ENCODE data around the gene CAMK1G. TPM values are rescaled to one million over a fixed set of nuclear protein-coding genes. Genes with fewer than 3 reads are reported as not detected.

The CAMK1G gene
- polyA plus RNA-seq, 1 donor (not counting 4 experiments of a cell fraction or from before 2014, with no cell fraction given), result not detected

- peak overlapping the region; percentile 99 for H3K9ac ChIP-seq (ENCODE audit: control insufficient read depth, extremely low read depth, insufficient read depth, low read length)
- no peaks in the 10 kb centered on the region for H3K36me3 ChIP-seq (ENCODE audit: control insufficient read depth in 2 of 2, extremely low read depth in 1 of 2, insufficient read depth in 2 of 2, low read length in 2 of 2)
- H3K4me3 ChIP-seq (ENCODE audit: control insufficient read depth in 2 of 3, extremely low read depth in 1 of 3, insufficient read depth in 2 of 3, low read depth in 1 of 3, low read length in 3 of 3), result peak overlapping the region in 2 of 3 experiments; percentile 29 to 43
- FAIRE-seq (peak; percentile 90), DNase-seq (ENCODE audit: low read depth, low spot score) (peak; percentile 86)
- no peaks in the 10 kb centered on the region for H3K9me3 ChIP-seq (ENCODE audit: control insufficient read depth, low read depth, low read length)
- no peaks in the 10 kb centered on the region for H3K27me3 ChIP-seq (ENCODE audit: control insufficient read depth, extremely low read depth, insufficient read depth, low read length)
- dilution Hi-C loops (cut with MboI; ENCODE audit: extremely low pct_ligation_motif_present, low sequenced_read_pairs), result no loop called here
- H3K4me2 ChIP-seq (ENCODE audit: control insufficient read depth, extremely low read depth, insufficient read depth, low read depth, low read length), result peak overlapping the region; percentile 99
- no peak overlapping the region for H2AFZ ChIP-seq (ENCODE audit: control insufficient read depth, low read length)
- H3K79me2 ChIP-seq (ENCODE audit: control insufficient read depth, insufficient read depth, low read length), result peaks cover 10% of the 10 kb centered on the region
- TF ChIP-seq CTCF (optimal IDR thresholded peaks at IDR 0.05 in 1 of 3, IDR thresholded peaks at IDR 0.05 in 1 of 3, conservative IDR thresholded peaks at IDR 0.05 in 1 of 3; ENCODE audit: extremely low read depth in 1 of 3, insufficient read depth in 2 of 3, low read length in 3 of 3), result no peak
- TF ChIP-seq EZH2 (IDR thresholded peaks at IDR 0.05; ENCODE audit: low read length), result no peak
- peaks cover 68% of the 10 kb centered on the region for H3K4me1 ChIP-seq (ENCODE audit: control insufficient read depth, extremely low read depth, insufficient read depth, low read length)
- H3K9me1 ChIP-seq (ENCODE audit: control insufficient read depth, extremely low read depth, insufficient read depth, low read length), result no peaks in the 10 kb centered on the region
- peak overlapping the region; percentile 100 for H3K27ac ChIP-seq (ENCODE audit: control insufficient read depth, insufficient read depth, low read length)
- H4K20me1 ChIP-seq (ENCODE audit: control insufficient read depth, extremely low read depth, insufficient read depth, low read length), result no peaks in the 10 kb centered on the region
These were observed 74.4 kb downstream of the CAMK1G start for GRCh38 chr1:209657918-209658317.

- H3K9me1 ChIP-seq (ENCODE audit: control insufficient read depth, extremely low read depth, insufficient read depth, low read length), result no peaks in the 10 kb centered on the region
- FAIRE-seq (peak; percentile 34), DNase-seq (ENCODE audit: low read depth, low spot score) (peak; percentile 50)
- H3K9ac ChIP-seq (ENCODE audit: control insufficient read depth, extremely low read depth, insufficient read depth, low read length), result no peak overlapping the region
- peak overlapping the region; percentile 47 for H3K27ac ChIP-seq (ENCODE audit: control insufficient read depth, insufficient read depth, low read length)
- dilution Hi-C loops (cut with MboI; ENCODE audit: extremely low pct_ligation_motif_present, low sequenced_read_pairs), result no loop called here
- no peaks in the 10 kb centered on the region for H3K36me3 ChIP-seq (ENCODE audit: control insufficient read depth in 2 of 2, extremely low read depth in 1 of 2, insufficient read depth in 2 of 2, low read length in 2 of 2)
- H3K4me3 ChIP-seq (ENCODE audit: control insufficient read depth in 2 of 3, extremely low read depth in 1 of 3, insufficient read depth in 2 of 3, low read depth in 1 of 3, low read length in 3 of 3), result no peak overlapping the region
- TF ChIP-seq CTCF (optimal IDR thresholded peaks at IDR 0.05 in 1 of 3, IDR thresholded peaks at IDR 0.05 in 1 of 3, conservative IDR thresholded peaks at IDR 0.05 in 1 of 3; ENCODE audit: extremely low read depth in 1 of 3, insufficient read depth in 2 of 3, low read length in 3 of 3), result no peak
- TF ChIP-seq EZH2 (IDR thresholded peaks at IDR 0.05; ENCODE audit: low read length), result no peak
- H4K20me1 ChIP-seq (ENCODE audit: control insufficient read depth, extremely low read depth, insufficient read depth, low read length), result no peaks in the 10 kb centered on the region
- peak overlapping the region; percentile 21 for H2AFZ ChIP-seq (ENCODE audit: control insufficient read depth, low read length)
- peaks cover 50% of the 10 kb centered on the region for H3K4me1 ChIP-seq (ENCODE audit: control insufficient read depth, extremely low read depth, insufficient read depth, low read length)
- H3K4me2 ChIP-seq (ENCODE audit: control insufficient read depth, extremely low read depth, insufficient read depth, low read depth, low read length), result peak overlapping the region; percentile 30
- H3K79me2 ChIP-seq (ENCODE audit: control insufficient read depth, insufficient read depth, low read length), result peaks cover under 1% of the 10 kb centered on the region
- H3K9me3 ChIP-seq (ENCODE audit: control insufficient read depth, low read depth, low read length), result no peaks in the 10 kb centered on the region
- H3K27me3 ChIP-seq (ENCODE audit: control insufficient read depth, extremely low read depth, insufficient read depth, low read length), result no peaks in the 10 kb centered on the region
These were observed 76.4 kb downstream of the CAMK1G start for GRCh38 chr1:209659909-209660308.
